Stimulated activated CD8-positive, alpha-beta memory T cell treated with anti-CD3 and anti-CD28 coated beads, Interleukin-2, amount 100 ng/mL, for 48 hours (primary cell): ENCODE measurements around the gene HDAC9.

Experiments
- DNase-seq, 2 donors: peaks; one replicate each; pipeline ENCODE4 v3.0.0-alpha.2; 2020; ENCODE audit warnings: low read depth in 2 of 2

HDAC9 gene

GRCh38 chr7:18494821-18495408 is 634 bp upstream of the HDAC9 start:
- DNase-seq, result no peak

- no peak for DNase-seq
These were observed 772 bp downstream of the HDAC9 start for GRCh38 chr7:18496341-18496700.

- no peak for DNase-seq
These were observed 1.5 kb downstream of the HDAC9 start for GRCh38 chr7:18497082-18497481.

GRCh38 chr7:18497800-18498199 is 2.3 kb downstream of the HDAC9 start:
- DNase-seq, result no peak

DNA sequence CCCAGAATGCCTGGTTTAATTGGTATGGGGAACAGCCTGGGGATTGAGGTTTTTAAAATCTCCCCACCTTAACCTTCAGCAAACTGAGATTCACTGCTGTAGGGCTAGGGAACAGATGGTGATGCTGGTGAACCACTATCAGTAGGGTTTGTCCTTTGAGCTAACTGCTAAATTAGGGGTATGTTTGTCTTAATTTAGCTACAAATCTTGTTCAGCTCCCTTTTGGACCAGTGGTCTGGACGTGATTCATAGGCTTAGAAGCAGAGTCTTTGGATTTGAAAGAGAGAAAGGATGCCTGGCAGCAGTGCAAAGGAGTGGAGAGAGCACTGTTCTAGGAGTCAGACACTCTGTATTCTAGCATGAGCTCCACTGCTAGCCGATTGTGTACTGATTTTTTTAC is 2.8 kb downstream of the HDAC9 start:
- no peak for DNase-seq

- DNase-seq, result no peak
These were observed 4.0 kb downstream of the HDAC9 start for GRCh38 chr7:18499407-18500177.

GRCh38 chr7:18503126-18503866 is 7.7 kb downstream of the HDAC9 start:
- DNase-seq, result no peak

DNA sequence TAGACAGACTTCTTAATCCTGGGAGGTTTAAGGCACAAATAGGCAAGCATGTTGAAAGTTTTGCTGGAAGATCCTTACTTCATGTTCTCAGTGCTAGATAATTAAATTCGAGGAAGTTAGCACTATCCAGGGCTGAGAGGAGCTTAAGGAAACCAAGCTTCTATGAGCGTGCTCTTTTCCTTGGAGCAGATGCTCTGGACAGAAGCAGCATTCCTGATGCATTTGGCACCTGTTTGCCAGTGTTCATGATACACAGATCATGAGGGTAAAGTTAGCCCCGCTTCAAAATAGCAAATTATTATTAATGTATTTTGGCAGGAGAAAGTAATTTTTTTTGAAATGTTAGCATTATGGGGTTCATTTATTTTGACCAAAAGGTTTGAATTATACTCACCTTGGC is 9.4 kb downstream of the HDAC9 start:
- DNase-seq, result no peak

- no peak for DNase-seq
These were observed 10.4 kb downstream of the HDAC9 start for GRCh38 chr7:18505870-18506460.

DNA sequence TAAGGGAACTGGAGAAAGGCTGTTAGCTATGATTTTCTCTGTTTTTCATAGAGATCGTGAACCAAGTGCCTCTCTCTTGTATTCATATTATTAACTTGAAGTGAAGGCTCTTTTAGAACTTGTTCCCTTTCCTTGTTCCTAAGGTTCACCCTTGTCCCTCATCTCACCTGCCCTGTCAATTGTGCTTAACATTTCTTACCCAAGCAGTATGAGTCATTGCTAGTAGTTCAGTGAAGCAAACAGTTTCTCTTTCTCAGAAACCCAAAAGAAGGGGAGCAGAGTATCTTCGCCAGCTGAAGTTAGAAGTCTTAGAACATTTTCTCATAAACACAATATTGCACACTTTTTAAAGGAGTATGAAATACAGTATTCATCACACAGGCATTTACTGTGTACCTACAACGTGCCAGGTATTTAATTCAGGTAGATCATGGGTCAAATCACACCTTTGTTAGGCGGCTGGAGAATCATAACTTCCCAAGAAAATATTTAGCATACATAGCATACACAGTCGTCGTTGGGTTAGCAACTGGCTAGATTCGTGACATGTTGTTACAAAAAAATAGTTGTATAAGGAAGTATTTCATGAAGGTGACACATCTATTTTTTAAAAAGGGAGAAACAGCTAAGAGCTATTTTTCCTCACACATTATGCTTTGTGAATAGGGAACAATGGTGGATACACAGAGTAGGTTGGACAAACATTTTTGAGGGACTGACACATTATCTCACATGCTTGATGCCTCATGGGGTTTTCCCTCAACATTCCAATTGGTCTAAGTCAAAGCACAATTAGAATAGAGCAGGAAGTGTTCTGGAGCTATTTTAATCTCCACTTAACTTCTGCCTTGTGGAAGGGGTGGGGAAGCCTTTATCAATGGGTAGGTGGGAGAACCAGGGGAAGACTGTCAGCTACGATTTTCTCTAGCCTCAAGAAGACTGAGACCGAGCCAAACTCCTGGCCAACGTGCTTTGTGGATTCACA is 13.2 kb downstream of the HDAC9 start:
- DNase-seq, result no peak

DNA sequence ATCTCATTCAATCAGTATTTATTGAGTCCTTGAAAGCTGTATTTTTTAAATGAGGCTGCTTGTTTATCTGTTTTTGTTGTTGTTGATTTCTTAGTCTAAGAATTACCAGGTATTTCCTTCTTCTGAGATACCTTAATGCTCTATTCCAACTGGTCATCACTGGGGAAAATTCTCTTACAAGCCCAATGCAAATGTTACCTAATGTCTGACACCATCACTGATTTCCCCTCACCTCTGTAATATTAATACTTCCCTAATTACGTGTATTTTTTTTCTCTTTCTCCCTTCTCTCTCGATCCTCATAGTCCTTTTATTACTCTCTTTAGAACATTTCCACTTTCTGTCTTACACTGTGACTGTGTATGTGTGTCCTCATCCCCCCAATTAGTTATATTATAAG is 13.9 kb downstream of the HDAC9 start:
- no peak for DNase-seq

GRCh38 chr7:18511351-18512140 is 16.0 kb downstream of the HDAC9 start:
- DNase-seq, result no peak

DNA sequence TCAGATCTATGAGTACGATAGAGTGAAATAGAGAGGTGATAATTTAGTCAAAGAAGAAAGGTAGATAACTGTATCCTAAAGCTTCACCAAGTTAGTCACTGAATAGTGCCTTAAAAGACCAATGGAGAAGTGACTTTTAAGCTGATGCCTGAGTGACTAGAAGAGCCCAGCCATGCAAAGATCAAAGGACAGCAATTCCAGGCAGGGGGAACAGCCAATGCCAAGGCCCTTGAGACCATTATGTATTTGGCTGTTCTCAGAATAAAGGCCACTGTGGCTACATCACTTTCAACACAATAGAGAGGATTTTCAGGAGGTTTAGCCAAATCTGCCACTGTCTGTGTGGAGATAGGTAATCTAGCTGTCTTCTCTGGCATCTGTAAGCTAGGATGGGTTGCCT is 17.8 kb downstream of the HDAC9 start:
- no peak for DNase-seq

DNA sequence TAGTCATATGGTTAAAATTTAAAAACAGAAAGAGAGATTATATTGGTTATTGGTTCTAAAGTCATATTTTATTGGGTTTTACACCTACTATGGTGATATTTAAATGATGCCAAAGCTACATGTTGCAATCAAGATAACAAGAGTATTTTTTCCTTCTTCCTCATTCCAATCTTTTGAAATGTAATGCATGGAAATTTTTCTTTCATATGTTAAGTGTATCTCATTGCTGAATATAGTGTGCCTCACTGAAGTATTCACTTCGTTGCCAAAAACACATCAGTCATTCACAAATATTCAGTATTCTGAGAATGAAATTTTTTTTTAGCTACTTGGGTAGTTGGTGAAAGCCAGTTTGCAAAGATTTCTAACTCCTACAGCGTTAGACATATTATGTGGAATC is 19.5 kb downstream of the HDAC9 start:
- no peak for DNase-seq

DNA sequence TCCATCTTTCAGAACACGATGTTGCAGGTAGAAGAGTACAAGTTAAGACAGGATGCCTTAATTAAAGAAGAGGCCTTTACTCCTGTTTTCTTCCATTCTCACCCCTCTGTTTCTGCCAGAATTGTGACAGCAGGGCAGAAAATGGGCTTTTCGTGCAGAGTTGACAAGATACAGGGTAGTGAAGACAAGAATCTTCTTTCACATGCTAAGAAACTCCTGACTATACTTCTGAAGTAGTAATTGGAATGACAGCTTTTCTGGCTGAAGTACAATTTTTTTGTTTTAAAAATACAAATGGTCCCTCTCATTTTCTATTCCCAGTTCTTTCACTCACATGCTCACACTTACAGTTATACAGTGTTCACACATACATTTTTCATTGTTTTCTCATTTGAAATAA is 22.1 kb downstream of the HDAC9 start:
- DNase-seq, result no peak

DNA sequence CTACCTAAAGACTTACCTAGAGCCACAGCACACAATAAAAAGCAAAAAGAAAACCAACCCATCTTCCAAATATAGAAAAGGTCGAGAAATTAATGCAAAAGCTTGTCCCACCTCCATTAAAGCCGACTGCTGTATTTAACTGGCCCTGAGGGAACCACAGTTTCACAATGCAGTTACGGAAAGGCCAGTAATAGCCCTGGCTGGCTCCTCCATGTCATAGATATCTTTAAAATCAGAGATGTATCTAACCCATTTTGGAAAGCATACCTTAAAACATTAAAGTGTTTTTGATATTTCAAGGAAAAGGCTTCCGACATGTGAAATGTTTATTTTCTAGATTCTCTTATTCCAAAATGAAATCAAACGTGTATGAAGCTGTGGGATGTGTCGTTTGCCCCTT is 23.0 kb downstream of the HDAC9 start:
- DNase-seq, result no peak

- DNase-seq, result no peak
These were observed 25.1 kb downstream of the HDAC9 start for GRCh38 chr7:18520450-18521235.

DNA sequence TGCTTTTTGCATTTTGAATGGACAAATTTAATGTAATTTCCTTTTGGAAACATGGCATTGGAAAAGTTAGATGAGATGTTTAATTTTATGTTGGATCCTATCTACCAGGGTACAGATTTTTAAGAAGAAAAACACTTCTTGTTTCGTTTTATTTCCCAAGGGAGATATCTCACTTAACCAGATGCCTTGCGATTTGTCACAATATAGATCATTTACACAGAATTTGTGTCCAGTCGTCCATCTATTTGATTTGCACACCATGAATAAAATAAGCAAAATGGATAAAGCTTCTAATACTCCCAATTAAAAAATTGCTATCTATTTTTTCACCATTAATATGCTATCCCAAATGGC is 25.7 kb downstream of the HDAC9 start:
- DNase-seq, result no peak

DNA sequence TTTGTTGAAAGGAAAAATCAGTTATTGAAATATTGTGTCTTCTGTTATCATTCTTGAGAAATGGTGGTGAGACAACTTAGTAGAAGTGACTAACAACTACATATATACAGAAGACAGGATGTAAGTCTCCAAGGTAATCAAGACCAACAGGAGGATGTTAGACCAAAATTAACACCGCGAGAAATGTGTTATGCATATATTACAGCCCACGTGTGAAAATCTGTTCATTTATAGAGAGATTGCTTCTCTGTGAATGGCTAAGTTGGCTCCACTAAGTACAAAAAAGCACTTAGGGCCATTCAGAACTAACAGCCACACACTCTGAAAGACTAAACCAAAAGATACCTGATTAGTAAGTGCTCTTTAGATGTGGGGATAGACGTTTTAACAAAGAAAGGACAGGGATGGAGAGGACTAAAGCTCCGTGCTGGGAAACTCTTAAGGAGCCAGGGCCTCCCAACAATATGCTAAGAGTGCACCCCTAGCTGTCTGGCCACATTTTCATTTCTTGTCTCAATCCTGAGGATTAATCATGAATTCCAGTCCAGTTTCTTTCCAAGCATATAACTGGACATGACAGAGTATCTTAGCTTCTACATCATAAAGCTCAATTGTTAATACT is 26.5 kb downstream of the HDAC9 start:
- no peak for DNase-seq

DNA sequence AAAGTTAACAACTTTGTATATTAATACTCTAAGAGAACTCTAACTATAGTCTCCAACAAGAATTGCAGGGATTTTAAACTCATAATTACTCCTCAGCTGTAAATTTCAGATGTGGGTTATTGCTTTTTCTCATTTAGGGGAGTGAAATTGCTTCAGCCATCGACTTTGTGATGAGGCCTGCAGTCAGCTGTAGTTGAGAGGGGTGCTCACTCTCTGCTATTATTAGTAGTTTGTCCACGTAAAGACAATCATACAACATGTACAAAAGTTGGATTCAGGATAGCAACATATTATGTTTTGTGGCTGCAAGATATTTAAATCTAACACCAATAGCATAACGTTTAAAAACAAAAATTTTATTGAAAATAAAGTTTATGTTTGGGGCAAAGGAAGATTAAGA is 28.7 kb downstream of the HDAC9 start:
- no peak for DNase-seq
